Right atrium auricular region (tissue), 2 donors: ENCODE measurements around the gene EHD4. TPM values are rescaled to one million over a fixed set of nuclear protein-coding genes. Genes with fewer than 3 reads are reported as not detected.

ENCODE experiments used
- DNase-seq: peaks from one replicate; pipeline ENCODE4 v3.0.0-alpha.2; 2019; ENCODE audit warnings: low spot score
- H3K27ac ChIP-seq, 2 donors: fragments of 200-600 bp; sonication (generic); 1 replicate in 1 of 2; 2 replicates in 1 of 2; pipeline ENCODE4 v1.5.1; 2016 to 2019
- H3K27me3 ChIP-seq, 2 donors: fragments of 200-600 bp; sonication (generic); one replicate each; pipeline versions ENCODE4 v1.5.1 to v1.6.0; 2017 to 2019
- H3K36me3 ChIP-seq: fragments of 200-600 bp; sonication (generic); one replicate; pipeline ENCODE4 v1.5.1; 2016
- H3K4me1 ChIP-seq, 2 donors: fragments of 200-600 bp; sonication (generic); one replicate each; pipeline versions ENCODE4 v1.5.1 to v1.6.0; 2017 to 2019
- H3K4me3 ChIP-seq, 2 donors: fragments of 200-600 bp; sonication (generic); 1 replicate in 1 of 2; 2 replicates in 1 of 2; pipeline ENCODE4 v1.5.1; 2017 to 2019; ENCODE audit warnings: mild to moderate bottlenecking in 1 of 2, moderate library complexity in 1 of 2
- H3K9me3 ChIP-seq, 2 donors: fragments of 200-600 bp; sonication (generic); one replicate each; pipeline ENCODE4 v1.5.1; 2019
- CTCF ChIP-seq, 2 donors: fragments of 200-600 bp; sonication (generic); IDR thresholded peaks; one replicate each; pipeline ENCODE4 v1.5.1; 2019; ENCODE audit warnings: antibody characterized with exemption in 2 of 2
- total RNA-seq, 2 donors: library from RNA; depleted of rRNA; stranded (reverse); fragments of >200 nt; gene quantifications; one replicate each; pipeline ENCODE4 v1.1.0, GENCODE V29; 2016

Gene EHD4
- total RNA-seq, 2 donors from 2014 or later = 22.2 to 26.3 TPM

- Histone ChIP-seq H3K27ac (peak overlapping the region in 1 of 2 donors; percentile 45), H3K36me3 (peaks cover 57% of the 10 kb centered on the region), H3K9me3 (no peaks in the 10 kb centered on the region), H3K4me1 (peaks cover 0 to 31% of the 10 kb centered on the region in 2 donors), H3K27me3 (no peaks in the 10 kb centered on the region), H3K4me3 (no peak overlapping the region)
- DNase-seq = no peak
- no peak for TF ChIP-seq CTCF (IDR thresholded peaks at IDR 0.05)
These were observed 68.6 kb downstream of the EHD4 start for GRCh38 chr15:41903782-41904181.

GRCh38 chr15:41901431-41901830 is 70.9 kb downstream of the EHD4 start:
- Histone ChIP-seq H3K27me3 (no peaks in the 10 kb centered on the region), H3K36me3 (peaks cover 34% of the 10 kb centered on the region), H3K4me3 (no peak overlapping the region), H3K4me1 (peaks cover 0 to 30% of the 10 kb centered on the region in 2 donors), H3K27ac (no peak overlapping the region), H3K9me3 (no peaks in the 10 kb centered on the region)
- TF ChIP-seq CTCF (IDR thresholded peaks at IDR 0.05) = no peak
- DNase-seq = no peak

- no peak for DNase-seq
- Histone ChIP-seq H3K27me3 (no peaks in the 10 kb centered on the region), H3K4me1 (peaks cover 0 to 30% of the 10 kb centered on the region in 2 donors), H3K4me3 (no peak overlapping the region), H3K9me3 (no peaks in the 10 kb centered on the region), H3K36me3 (peaks cover 27% of the 10 kb centered on the region), H3K27ac (no peak overlapping the region)
- TF ChIP-seq CTCF (IDR thresholded peaks at IDR 0.05) = no peak
These were observed 71.6 kb downstream of the EHD4 start for GRCh38 chr15:41900526-41901380.

GRCh38 chr15:41899854-41900442 is 72.4 kb downstream of the EHD4 start:
- no peaks in the 10 kb centered on the region for H3K27me3 ChIP-seq
- no peaks in the 10 kb centered on the region for H3K9me3 ChIP-seq
- TF ChIP-seq CTCF (IDR thresholded peaks at IDR 0.05) = no peak
- no peak for DNase-seq
- H3K4me1 ChIP-seq = peaks cover 0 to 32% of the 10 kb centered on the region in 2 donors
- no peak overlapping the region for H3K27ac ChIP-seq
- H3K4me3 ChIP-seq = no peak overlapping the region
- peaks cover 24% of the 10 kb centered on the region for H3K36me3 ChIP-seq

GRCh38 chr15:41897363-41897799 is 75.0 kb downstream of the EHD4 start:
- Histone ChIP-seq H3K4me3 (no peak overlapping the region), H3K27me3 (no peaks in the 10 kb centered on the region), H3K9me3 (no peaks in the 10 kb centered on the region), H3K4me1 (peaks cover 0 to 35% of the 10 kb centered on the region in 2 donors), H3K27ac (no peak overlapping the region), H3K36me3 (peaks cover 15% of the 10 kb centered on the region)
- no peak for DNase-seq
- no peak for TF ChIP-seq CTCF (IDR thresholded peaks at IDR 0.05)
